ENCODE results near the gene BAIAP2L2. TPM values are rescaled to one million over a fixed set of nuclear protein-coding genes. Genes with fewer than 3 reads are reported as not detected.

BAIAP2L2 gene
- total and polyA plus RNA-seq, 2 experiments from 2014 or later, result 3.9 to 5.6 TPM

DNA sequence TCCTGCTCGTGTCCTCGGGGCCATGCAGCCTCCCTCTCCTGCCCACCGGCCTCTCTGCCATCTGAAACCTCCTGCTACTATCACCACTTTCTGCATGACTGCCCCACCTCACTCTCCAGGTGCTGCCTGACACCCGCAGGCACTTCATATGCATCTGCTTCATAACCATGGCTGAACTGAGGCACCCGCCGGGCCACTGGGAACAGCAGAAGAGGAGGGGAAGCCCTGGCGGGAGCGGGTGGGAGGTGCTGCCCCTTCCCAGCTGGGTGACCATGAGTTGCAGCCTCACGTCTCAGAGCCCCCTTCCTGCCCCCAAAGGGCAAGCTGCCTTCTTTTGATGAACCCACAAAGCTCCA, 75.0 kb downstream of the BAIAP2L2 start:
- H3K27me3 Mint-ChIP-seq (ENCODE audit: insufficient read depth, low read depth, poor library complexity), result peaks cover 26% of the 10 kb centered on the region
- Histone ChIP-seq H3K4me3 (no peak overlapping the region), H3F3A (replicated peaks; ENCODE audit: low read depth) (0 out of 2 replicates have a peak, but pooled peaks cover 3% of the 10 kb centered on the region), H3K36me3 (ENCODE audit: insufficient read depth) (no peaks in the 10 kb centered on the region), H3K27me3 (ENCODE audit: insufficient read depth) (no peaks in the 10 kb centered on the region), H4K20me1 (replicated peaks; ENCODE audit: insufficient read depth) (no peaks in the 10 kb centered on the region), H3K4me1 (ENCODE audit: insufficient read depth) (peaks cover 17% of the 10 kb centered on the region; the same call in 1 of the 2 replicates), H3K9me2 (ENCODE audit: insufficient read depth) (no peaks in the 10 kb centered on the region), H3K4me2 (no peak overlapping the region), H3K79me2 (replicated peaks; ENCODE audit: insufficient read depth) (no peaks in the 10 kb centered on the region), H3K27ac (ENCODE audit: low read depth) (no peak overlapping the region), H2AFZ (no peak overlapping the region)
- DNase-seq (ENCODE audit: low spot score) (no peak), ATAC-seq (no peak)
- H3K27ac Mint-ChIP-seq, result 0 out of 2 replicates have a peak overlapping the region, but pooled peaks have one; percentile 24
- no peak overlapping the region for H3K4me3 Mint-ChIP-seq
- TF ChIP-seq, protein P1, sequence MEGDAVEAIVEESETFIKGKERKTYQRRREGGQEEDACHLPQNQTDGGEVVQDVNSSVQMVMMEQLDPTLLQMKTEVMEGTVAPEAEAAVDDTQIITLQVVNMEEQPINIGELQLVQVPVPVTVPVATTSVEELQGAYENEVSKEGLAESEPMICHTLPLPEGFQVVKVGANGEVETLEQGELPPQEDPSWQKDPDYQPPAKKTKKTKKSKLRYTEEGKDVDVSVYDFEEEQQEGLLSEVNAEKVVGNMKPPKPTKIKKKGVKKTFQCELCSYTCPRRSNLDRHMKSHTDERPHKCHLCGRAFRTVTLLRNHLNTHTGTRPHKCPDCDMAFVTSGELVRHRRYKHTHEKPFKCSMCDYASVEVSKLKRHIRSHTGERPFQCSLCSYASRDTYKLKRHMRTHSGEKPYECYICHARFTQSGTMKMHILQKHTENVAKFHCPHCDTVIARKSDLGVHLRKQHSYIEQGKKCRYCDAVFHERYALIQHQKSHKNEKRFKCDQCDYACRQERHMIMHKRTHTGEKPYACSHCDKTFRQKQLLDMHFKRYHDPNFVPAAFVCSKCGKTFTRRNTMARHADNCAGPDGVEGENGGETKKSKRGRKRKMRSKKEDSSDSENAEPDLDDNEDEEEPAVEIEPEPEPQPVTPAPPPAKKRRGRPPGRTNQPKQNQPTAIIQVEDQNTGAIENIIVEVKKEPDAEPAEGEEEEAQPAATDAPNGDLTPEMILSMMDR (conservative IDR thresholded peaks at IDR 0.05; ENCODE audit: low read depth in 2 of 2), result no peak
- no peak for TF ChIP-seq POLR2AphosphoS5 (IDR thresholded peaks at IDR 0.05; ENCODE audit: low read depth)
- TF ChIP-seq STAT1 (IDR thresholded peaks at IDR 0.05; ENCODE audit: unreplicated experiment), result no peak
- TF ChIP-seq, protein P2, sequence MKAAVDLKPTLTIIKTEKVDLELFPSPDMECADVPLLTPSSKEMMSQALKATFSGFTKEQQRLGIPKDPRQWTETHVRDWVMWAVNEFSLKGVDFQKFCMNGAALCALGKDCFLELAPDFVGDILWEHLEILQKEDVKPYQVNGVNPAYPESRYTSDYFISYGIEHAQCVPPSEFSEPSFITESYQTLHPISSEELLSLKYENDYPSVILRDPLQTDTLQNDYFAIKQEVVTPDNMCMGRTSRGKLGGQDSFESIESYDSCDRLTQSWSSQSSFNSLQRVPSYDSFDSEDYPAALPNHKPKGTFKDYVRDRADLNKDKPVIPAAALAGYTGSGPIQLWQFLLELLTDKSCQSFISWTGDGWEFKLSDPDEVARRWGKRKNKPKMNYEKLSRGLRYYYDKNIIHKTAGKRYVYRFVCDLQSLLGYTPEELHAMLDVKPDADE (IDR thresholded peaks at IDR 0.05), result no peak
- TF ChIP-seq, protein P3, sequence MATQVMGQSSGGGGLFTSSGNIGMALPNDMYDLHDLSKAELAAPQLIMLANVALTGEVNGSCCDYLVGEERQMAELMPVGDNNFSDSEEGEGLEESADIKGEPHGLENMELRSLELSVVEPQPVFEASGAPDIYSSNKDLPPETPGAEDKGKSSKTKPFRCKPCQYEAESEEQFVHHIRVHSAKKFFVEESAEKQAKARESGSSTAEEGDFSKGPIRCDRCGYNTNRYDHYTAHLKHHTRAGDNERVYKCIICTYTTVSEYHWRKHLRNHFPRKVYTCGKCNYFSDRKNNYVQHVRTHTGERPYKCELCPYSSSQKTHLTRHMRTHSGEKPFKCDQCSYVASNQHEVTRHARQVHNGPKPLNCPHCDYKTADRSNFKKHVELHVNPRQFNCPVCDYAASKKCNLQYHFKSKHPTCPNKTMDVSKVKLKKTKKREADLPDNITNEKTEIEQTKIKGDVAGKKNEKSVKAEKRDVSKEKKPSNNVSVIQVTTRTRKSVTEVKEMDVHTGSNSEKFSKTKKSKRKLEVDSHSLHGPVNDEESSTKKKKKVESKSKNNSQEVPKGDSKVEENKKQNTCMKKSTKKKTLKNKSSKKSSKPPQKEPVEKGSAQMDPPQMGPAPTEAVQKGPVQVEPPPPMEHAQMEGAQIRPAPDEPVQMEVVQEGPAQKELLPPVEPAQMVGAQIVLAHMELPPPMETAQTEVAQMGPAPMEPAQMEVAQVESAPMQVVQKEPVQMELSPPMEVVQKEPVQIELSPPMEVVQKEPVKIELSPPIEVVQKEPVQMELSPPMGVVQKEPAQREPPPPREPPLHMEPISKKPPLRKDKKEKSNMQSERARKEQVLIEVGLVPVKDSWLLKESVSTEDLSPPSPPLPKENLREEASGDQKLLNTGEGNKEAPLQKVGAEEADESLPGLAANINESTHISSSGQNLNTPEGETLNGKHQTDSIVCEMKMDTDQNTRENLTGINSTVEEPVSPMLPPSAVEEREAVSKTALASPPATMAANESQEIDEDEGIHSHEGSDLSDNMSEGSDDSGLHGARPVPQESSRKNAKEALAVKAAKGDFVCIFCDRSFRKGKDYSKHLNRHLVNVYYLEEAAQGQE (IDR thresholded peaks at IDR 0.05; ENCODE audit: unreplicated experiment), result no peak
- no peak for TF ChIP-seq EZH2 (IDR thresholded peaks at IDR 0.05; ENCODE audit: low read depth, unreplicated experiment)
- TF ChIP-seq CREB1 (CRISPR knock-in tag; IDR thresholded peaks at IDR 0.05; ENCODE audit: low read depth), result no peak
- TF ChIP-seq NANOG (IDR thresholded peaks at IDR 0.05; ENCODE audit: borderline replicate concordance), result no peak
- TF ChIP-seq, protein P4, sequence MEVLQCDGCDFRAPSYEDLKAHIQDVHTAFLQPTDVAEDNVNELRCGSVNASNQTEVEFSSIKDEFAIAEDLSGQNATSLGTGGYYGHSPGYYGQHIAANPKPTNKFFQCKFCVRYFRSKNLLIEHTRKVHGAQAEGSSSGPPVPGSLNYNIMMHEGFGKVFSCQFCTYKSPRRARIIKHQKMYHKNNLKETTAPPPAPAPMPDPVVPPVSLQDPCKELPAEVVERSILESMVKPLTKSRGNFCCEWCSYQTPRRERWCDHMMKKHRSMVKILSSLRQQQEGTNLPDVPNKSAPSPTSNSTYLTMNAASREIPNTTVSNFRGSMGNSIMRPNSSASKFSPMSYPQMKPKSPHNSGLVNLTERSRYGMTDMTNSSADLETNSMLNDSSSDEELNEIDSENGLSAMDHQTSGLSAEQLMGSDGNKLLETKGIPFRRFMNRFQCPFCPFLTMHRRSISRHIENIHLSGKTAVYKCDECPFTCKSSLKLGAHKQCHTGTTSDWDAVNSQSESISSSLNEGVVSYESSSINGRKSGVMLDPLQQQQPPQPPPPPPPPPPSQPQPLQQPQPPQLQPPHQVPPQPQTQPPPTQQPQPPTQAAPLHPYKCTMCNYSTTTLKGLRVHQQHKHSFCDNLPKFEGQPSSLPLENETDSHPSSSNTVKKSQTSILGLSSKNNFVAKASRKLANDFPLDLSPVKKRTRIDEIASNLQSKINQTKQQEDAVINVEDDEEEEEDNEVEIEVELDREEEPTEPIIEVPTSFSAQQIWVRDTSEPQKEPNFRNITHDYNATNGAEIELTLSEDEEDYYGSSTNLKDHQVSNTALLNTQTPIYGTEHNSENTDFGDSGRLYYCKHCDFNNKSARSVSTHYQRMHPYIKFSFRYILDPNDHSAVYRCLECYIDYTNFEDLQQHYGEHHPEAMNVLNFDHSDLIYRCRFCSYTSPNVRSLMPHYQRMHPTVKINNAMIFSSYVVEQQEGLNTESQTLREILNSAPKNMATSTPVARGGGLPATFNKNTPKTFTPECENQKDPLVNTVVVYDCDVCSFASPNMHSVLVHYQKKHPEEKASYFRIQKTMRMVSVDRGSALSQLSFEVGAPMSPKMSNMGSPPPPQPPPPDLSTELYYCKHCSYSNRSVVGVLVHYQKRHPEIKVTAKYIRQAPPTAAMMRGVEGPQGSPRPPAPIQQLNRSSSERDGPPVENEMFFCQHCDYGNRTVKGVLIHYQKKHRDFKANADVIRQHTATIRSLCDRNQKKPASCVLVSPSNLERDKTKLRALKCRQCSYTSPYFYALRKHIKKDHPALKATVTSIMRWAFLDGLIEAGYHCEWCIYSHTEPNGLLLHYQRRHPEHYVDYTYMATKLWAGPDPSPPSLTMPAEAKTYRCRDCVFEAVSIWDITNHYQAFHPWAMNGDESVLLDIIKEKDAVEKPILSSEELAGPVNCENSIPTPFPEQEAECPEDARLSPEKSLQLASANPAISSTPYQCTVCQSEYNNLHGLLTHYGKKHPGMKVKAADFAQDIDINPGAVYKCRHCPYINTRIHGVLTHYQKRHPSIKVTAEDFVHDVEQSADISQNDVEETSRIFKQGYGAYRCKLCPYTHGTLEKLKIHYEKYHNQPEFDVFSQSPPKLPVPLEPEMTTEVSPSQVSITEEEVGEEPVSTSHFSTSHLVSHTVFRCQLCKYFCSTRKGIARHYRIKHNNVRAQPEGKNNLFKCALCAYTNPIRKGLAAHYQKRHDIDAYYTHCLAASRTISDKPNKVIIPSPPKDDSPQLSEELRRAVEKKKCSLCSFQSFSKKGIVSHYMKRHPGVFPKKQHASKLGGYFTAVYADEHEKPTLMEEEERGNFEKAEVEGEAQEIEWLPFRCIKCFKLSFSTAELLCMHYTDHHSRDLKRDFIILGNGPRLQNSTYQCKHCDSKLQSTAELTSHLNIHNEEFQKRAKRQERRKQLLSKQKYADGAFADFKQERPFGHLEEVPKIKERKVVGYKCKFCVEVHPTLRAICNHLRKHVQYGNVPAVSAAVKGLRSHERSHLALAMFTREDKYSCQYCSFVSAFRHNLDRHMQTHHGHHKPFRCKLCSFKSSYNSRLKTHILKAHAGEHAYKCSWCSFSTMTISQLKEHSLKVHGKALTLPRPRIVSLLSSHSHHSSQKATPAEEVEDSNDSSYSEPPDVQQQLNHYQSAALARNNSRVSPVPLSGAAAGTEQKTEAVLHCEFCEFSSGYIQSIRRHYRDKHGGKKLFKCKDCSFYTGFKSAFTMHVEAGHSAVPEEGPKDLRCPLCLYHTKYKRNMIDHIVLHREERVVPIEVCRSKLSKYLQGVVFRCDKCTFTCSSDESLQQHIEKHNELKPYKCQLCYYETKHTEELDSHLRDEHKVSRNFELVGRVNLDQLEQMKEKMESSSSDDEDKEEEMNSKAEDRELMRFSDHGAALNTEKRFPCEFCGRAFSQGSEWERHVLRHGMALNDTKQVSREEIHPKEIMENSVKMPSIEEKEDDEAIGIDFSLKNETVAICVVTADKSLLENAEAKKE (CRISPR knock-in tag; IDR thresholded peaks at IDR 0.05), result no peak
- TF ChIP-seq ZNF331 (CRISPR knock-in tag; IDR thresholded peaks at IDR 0.05; ENCODE audit: low read depth), result no peak
- TF ChIP-seq ZNF114 (CRISPR knock-in tag; IDR thresholded peaks at IDR 0.05), result no peak
- TF ChIP-seq EZH2phosphoT487 (IDR thresholded peaks at IDR 0.05; ENCODE audit: unreplicated experiment), result no peak
- no peak for TF ChIP-seq JUNB (IDR thresholded peaks at IDR 0.05; ENCODE audit: unreplicated experiment)
- H3K4me1 Mint-ChIP-seq, result peaks cover 27% of the 10 kb centered on the region
- no peaks in the 10 kb centered on the region; the same call in 2 of the 3 replicates for H3K36me3 Mint-ChIP-seq (ENCODE audit: low read depth)
- no peaks in the 10 kb centered on the region for H3K9me3 Mint-ChIP-seq
